ENCODE data around the gene GLMN.

- TF ChIP-seq POLR2A (IDR thresholded peaks at IDR 0.05) (no peak), CTCF (IDR thresholded peaks at IDR 0.05) (peak; percentile 54 to 72 (median 67))
These were observed 11.4 kb upstream of the GLMN start for GRCh38 chr1:92310185-92310597.

Data from right lobe of liver (tissue), 4 donors.